Heart right ventricle (tissue), 16 donors: ENCODE results near the gene TRPM5. TPM values are rescaled to one million over a fixed set of nuclear protein-coding genes. Genes with fewer than 3 reads are reported as not detected.

ENCODE experiments used
- ATAC-seq, 8 donors: fragments of 200-7000 bp; cut with Tn5 transposase; one replicate each; pipeline ENCODE4 v1.9.1; 2020; ENCODE audit warnings: mild to moderate bottlenecking in 8 of 8, moderate library complexity in 8 of 8, moderate number of reproducible peaks in 1 of 8
- DNase-seq, 2 donors: peaks; one replicate each; pipeline ENCODE4 v3.0.0-alpha.2; 2020
- H3K27ac ChIP-seq, 10 donors: fragments of 200-600 bp; sonication (generic) in 2 of 10; one replicate each; pipeline versions ENCODE4 v1.5.0 to v1.8.0; 2020 to 2022; ENCODE audit warnings: mild to moderate bottlenecking in 3 of 10
- H3K27me3 ChIP-seq, 7 donors: fragments of 200-600 bp; one replicate each; pipeline ENCODE4 v1.8.0; 2021 to 2022; ENCODE audit warnings: mild to moderate bottlenecking in 2 of 7
- H3K36me3 ChIP-seq, 9 donors: fragments of 200-600 bp; sonication (generic) in 1 of 9; one replicate each; pipeline versions ENCODE4 v1.5.0 to v1.8.0; 2020 to 2022; ENCODE audit warnings: mild to moderate bottlenecking in 2 of 9
- H3K4me1 ChIP-seq, 9 donors: fragments of 200-600 bp; sonication (generic) in 1 of 9; one replicate each; pipeline versions ENCODE4 v1.5.0 to v1.8.0; 2020 to 2022; ENCODE audit warnings: mild to moderate bottlenecking in 4 of 9
- H3K4me3 ChIP-seq, 10 donors: fragments of 200-600 bp; sonication (generic) in 2 of 10; one replicate each; pipeline versions ENCODE4 v1.5.0 to v1.8.0; 2020 to 2022; ENCODE audit warnings: mild to moderate bottlenecking in 7 of 10, moderate library complexity in 2 of 10
- H3K9me3 ChIP-seq, 11 donors: fragments of 200-600 bp in 10 of 11; sonication (generic) in 2 of 11; one replicate each; pipeline versions ENCODE4 v1.5.0 to v1.8.0; 2013 to 2022; ENCODE audit warnings: mild to moderate bottlenecking in 2 of 11, control low read depth in 1 of 11, moderate library complexity in 1 of 11
- WGBS, 2 donors: extraction: QIAGEN DNeasy Blood & Tissue Kit; methylation state at CpG; one replicate each; pipeline ENCODE4 v1.1.7; 2013; ENCODE audit warnings: inconsistent platforms in 1 of 2; 5-methylcytosine and 5-hydroxymethylcytosine counted together
- intact Hi-C, 10 donors: fragments of 100-400 bp; cut with DNase I; formaldehyde crosslinking; loops; one replicate each; pipeline versions ENCODE4 v1.11.1 to v1.14.2; 2022
- polyA plus RNA-seq, 2 donors: library from polyadenylated mRNA; stranded (reverse); fragments of 200-250 nt; gene quantifications; one replicate each; pipeline ENCODE4 v1.2.3, GENCODE V29; 2013
- total RNA-seq, 10 donors: library from RNA; stranded (reverse); fragmentation: NEBNext Ultra II Directional in 3 of 10; extraction: Animal tissue kit (Norgen Biotek cat#: 25700) in 3 of 10; gene quantifications; one replicate each; pipeline versions ENCODE4 v1.2.1 to v1.2.4, GENCODE V29; 2021 to 2023
- TF ChIP-seq, protein P1 (sequence below), 9 donors: fragments of 200-600 bp; sonication (generic) in 2 of 9; IDR thresholded peaks; one replicate each; pipeline versions ENCODE4 v1.5.0 to v1.8.0; 2021 to 2022; ENCODE audit warnings: antibody characterized with exemption in 9 of 9, mild to moderate bottlenecking in 5 of 9, moderate library complexity in 1 of 9
- donor health status: Arrhythmogenic right ventricular cardiomyopathy.
- donor health status: ischemic (EF 13 %, LVEDD 7.1; RV severe dilation, severe dysfunction).
- donor health status: healthy with polysubstance abuse.
- donor health status: DM: no; HTN: yes; CAD: no.
- donor health status: DM: no; HTN: no; CAD: no.
- donor health status: ischemic (EF 25% LVEDD 6.9; RV normal size, moderate dysfunction).
- donor health status: ischemic (EF 25% LVEDD 5.7; RV mildly dilated, moderate dysfunction).
- donor health status: healthy.
- donor health status: DM: yes; HTN: yes; CAD: no.
- donor health status: Ischemic cardiomyopathy.
- donor health status: ischemic (EF 35%, LVEDD 5.7; RV mildly dilated, moderate dysfunction).
- donor health status: nonischemic (EF 11% LVEDD 7.7; RV severe dilation, severe dysfunction).
- donor health status: DM: yes; HTN: yes; CAD: no.
- donor health status: PGD.
- donor health status: ischemic (EF 29% LVEDD 5.4; RV normal size, mild dysfunction).
- donor health status: nonischemic (EF 23%, LVEDD 6.1; RV moderate dilation, normal function).

TRPM5 gene
- total and polyA plus RNA-seq, 12 donors = not detected

DNA sequence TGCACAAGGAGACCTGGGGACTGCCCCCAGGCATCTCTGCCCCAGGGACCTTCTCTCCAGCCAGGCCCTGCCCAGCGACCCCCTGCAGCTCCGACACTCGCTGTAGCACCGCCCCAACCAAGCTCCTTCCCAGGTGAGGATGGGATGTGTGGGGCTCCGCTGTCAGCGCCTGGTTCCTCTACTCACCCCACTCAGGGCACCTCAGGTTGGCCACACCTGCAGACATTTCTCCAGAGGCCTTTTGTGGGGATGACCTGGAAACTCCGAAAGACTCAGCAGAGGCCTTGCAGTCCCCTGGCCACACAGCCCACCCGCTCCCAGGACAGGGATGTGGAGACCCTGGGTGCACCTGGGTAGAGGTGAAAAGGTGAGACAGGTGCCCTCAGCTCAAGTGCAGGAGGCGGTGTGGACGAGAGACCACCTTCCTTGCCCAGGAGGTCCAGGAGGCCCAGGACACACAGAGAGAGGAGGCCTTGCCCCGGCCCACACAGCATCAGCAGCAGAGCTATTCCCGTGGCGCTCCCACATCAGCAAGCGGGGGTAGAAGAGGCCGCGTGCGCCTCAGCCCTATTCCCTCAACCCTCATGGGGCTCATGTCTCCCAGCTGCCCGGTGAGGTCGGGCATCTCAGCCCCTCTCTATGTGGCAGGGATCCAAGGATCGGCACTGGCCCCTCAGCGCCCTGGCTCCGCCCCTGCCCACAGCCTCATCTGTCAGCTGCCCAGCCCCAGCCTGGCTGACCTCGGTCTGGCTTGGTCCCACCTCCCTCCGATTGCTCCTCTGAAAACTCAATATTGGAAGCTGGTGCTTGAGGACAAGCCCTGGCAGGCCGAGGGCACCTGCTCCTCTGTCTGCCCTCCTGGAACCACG, 20.9 kb downstream of the TRPM5 start:
- DNase-seq (peak in 1 of 2 donors; percentile 12), ATAC-seq (no peak)
- intact Hi-C loops = no loop called here
- no peak overlapping the region for H3K27ac ChIP-seq
- H3K4me3 ChIP-seq = no peak overlapping the region
- TF ChIP-seq, protein P1, sequence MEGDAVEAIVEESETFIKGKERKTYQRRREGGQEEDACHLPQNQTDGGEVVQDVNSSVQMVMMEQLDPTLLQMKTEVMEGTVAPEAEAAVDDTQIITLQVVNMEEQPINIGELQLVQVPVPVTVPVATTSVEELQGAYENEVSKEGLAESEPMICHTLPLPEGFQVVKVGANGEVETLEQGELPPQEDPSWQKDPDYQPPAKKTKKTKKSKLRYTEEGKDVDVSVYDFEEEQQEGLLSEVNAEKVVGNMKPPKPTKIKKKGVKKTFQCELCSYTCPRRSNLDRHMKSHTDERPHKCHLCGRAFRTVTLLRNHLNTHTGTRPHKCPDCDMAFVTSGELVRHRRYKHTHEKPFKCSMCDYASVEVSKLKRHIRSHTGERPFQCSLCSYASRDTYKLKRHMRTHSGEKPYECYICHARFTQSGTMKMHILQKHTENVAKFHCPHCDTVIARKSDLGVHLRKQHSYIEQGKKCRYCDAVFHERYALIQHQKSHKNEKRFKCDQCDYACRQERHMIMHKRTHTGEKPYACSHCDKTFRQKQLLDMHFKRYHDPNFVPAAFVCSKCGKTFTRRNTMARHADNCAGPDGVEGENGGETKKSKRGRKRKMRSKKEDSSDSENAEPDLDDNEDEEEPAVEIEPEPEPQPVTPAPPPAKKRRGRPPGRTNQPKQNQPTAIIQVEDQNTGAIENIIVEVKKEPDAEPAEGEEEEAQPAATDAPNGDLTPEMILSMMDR (IDR thresholded peaks at IDR 0.05) = no peak
- no peaks in the 10 kb centered on the region for H3K36me3 ChIP-seq
- WGBS, 2 donors = 75 to 76% methylated on average over 26 of the region's 26 CpGs
- peaks cover 0 to 15% (median 9%) of the 10 kb centered on the region in 9 donors for H3K4me1 ChIP-seq
- H3K27me3 ChIP-seq = peaks cover 0 to 18% (median 6%) of the 10 kb centered on the region in 7 donors
- no peaks in the 10 kb centered on the region for H3K9me3 ChIP-seq

DNA sequence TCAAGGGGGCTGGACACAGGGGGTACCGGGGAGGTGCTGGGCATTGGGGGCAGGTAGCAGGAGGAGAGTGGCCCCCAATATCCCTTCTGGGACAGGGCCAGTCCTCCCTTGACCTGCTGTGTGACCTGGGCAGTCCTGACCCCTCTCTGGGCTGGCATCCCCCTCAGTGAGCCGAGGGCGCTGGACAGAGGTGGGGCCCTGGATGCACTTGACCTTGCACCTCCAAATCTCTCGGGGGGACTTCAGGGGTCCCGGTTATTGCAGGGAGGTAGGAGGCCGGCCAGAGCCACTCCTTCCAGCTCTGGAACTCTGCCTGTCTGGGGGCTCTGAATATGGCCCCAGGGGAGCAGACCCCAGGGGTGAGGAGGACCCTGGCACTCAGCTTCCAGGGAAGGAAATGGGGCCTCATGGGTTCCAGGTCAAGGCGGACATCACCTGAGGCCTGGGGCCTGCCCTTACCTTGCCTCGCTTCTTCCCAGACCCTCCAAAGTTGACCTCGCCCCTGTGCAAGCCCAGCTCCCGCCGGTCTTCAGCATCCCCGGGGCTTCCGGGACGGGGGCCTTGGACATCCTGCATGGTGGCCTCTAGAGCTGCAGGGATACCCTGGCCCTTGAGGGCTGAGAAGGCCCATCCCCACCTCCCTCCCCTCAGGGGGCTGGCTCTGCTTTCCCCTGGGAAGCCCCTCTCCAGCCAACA, 21.7 kb downstream of the TRPM5 start:
- Histone ChIP-seq H3K36me3 (no peaks in the 10 kb centered on the region), H3K9me3 (no peaks in the 10 kb centered on the region), H3K4me1 (peaks cover 0 to 15% (median 9%) of the 10 kb centered on the region in 9 donors), H3K27ac (no peak overlapping the region), H3K27me3 (peaks cover 0 to 18% (median 6%) of the 10 kb centered on the region in 7 donors), H3K4me3 (no peak overlapping the region)
- ATAC-seq (no peak), DNase-seq (peak in 1 of 2 donors; percentile 10)
- intact Hi-C loops = no loop called here
- TF ChIP-seq, protein P1 (IDR thresholded peaks at IDR 0.05) = no peak
- 78 to 79% methylated on average over 14 of the region's 14 CpGs for WGBS, 2 donors

DNA sequence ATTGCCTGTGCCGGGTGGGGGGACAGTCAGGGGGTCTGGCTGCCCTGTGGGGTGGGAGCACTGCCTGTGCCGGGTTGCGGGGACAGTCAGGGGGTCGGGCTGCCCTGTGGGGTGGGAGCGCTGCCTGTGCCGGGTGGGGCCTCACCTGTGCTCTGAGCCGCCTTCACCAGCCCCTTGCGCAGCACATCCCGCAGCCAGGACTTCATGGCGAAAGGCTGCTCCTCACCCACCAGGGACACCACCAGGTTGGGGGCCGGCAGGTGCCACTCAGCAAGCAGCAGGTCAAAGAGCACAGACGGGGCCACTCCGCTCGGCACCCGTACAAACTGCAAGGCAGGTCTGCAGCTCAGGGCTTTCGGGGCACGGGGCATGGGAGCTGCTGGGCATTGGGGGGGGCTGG, 22.3 kb downstream of the TRPM5 start:
- Histone ChIP-seq H3K27me3 (peaks cover 0 to 18% (median 6%) of the 10 kb centered on the region in 7 donors), H3K36me3 (no peaks in the 10 kb centered on the region), H3K4me3 (no peak overlapping the region), H3K9me3 (no peaks in the 10 kb centered on the region), H3K27ac (no peak overlapping the region), H3K4me1 (peaks cover 0 to 15% (median 9%) of the 10 kb centered on the region in 9 donors)
- TF ChIP-seq, protein P1 (IDR thresholded peaks at IDR 0.05) = no peak
- 89 to 90% methylated on average over 17 of the region's 17 CpGs for WGBS, 2 donors
- DNase-seq (no peak), ATAC-seq (no peak)
- intact Hi-C loops = loop anchor here in 6 of 10 donors (2.0 kb wide), 4 partner anchors 117 to 235 kb away; no protein-coding TSS in a partner anchor

DNA sequence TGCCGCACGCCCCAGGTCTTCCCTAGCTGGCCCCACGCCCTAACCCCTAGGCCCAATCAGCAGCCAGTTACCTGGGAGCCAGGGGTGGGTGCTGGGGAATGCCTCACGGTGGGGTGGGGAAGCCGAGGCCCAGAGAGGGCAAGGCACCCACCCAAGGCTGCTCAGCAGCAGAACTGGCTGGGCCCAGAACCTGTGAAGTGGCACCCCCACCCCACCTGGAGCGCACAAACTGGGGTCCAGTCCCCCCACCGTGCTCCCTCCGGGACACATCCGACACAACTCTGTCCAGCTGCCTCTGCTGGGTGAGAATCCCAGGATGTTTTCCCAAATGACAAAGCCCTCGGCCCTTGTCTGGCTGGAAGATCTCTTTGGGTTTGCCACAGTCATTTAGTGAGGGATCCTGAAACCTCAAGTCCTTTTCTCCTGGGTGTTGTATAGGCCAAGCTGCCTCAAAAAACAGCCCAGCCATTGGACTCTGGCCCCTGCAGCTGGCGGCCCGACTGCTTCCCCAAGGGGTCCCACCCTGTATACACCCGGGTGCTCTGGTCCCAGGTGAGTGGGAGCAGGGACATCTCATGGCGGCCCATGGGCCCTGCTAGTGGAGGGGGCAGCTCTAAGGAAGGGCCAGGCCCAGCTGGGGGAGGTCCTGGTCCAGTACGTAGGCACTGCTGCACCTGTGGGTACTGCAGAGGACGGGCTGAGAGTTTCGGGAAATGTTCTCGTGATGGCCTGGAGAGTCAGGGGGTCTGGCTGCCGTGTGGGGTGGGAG, 22.9 kb downstream of the TRPM5 start:
- H3K4me3 ChIP-seq = no peak overlapping the region
- H3K27me3 ChIP-seq = peaks cover 0 to 18% (median 6%) of the 10 kb centered on the region in 7 donors
- no peak overlapping the region for H3K27ac ChIP-seq
- no peaks in the 10 kb centered on the region for H3K9me3 ChIP-seq
- WGBS, 2 donors = 76% methylated on average over 19 of the region's 19 CpGs
- TF ChIP-seq, protein P1 (IDR thresholded peaks at IDR 0.05) = no peak
- no peaks in the 10 kb centered on the region for H3K36me3 ChIP-seq
- intact Hi-C loops = loop anchor here in 6 of 10 donors (2.0 kb wide), 4 partner anchors 117 to 235 kb away; no protein-coding TSS in a partner anchor
- DNase-seq (peak in 1 of 2 donors; percentile 17), ATAC-seq (peak in 1 of 8 donors; percentile 1)
- peaks cover 0 to 15% (median 9%) of the 10 kb centered on the region in 9 donors for H3K4me1 ChIP-seq
